DLD1 (cell line): Measurements from ENCODE around the gene RPL36AL.
"Not testable (repeated sequence)": the region's sequence is repeated elsewhere in the genome, so short reads cannot be mapped to it uniquely, and the experiment has no call there.

Source experiments
- in situ Hi-C: cut with HindIII; loops from 2 replicates; pipeline ENCODE4 v1.10.0; 2017; ENCODE audit warnings: low sequenced_read_pairs

RPL36AL gene

DNA sequence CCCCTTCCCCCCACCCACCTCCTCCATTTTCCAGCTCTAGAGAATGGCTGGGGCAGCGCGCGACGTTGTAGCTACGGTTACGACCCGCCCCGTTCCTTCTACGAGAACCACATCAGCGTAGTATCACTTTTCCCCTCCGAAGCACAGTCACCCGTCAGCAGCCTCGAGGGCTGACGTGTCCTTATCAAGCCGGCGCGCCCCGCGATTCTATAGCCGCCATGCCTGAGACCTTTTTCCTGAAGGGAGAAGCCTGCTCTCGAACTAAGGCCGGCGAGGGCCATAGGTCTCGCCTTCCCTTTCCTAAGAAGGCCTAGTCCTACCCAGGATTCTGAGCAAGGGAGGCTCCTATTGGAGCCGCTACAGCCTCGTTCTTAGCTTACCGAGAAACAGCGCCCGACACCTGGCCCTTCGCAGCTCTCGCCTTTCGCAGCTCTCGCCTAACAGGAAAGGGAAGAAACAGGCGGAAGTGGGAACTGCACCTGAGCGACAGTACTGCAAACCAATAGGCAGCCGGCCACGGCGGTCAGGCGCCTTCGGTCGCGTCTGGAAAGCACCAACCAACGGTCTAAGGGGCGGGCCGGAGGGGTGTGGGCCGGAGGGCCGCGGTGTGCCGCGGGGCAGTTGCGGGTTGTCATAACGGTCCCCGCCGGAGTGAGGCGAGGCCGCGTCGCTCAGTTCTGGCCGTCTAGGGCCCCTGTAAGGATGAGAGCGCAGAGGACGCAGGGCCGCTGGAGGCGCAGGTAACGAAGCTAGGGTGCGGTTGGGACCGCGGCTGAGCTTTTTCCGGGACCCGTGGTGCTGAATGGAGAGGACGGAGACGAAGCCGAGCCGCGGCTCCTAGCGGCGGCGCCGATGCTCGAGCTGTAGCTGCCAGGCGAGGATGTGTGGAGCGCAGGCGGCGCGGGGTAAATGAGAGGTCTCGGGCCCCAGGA, at the start of gene RPL36AL, which contains the start of gene MGAT2:
TSS of gene RPL36AL (minus strand) at position 445 of the 932 bp plus-strand sequence. CDS start 1,522 bp downstream, outside the sequence.
TSS of gene MGAT2 (plus strand) at position 618 of the 932 bp plus-strand sequence. CDS start 470 bp downstream, outside the sequence.
- in situ Hi-C loops: no loop called here

DNA sequence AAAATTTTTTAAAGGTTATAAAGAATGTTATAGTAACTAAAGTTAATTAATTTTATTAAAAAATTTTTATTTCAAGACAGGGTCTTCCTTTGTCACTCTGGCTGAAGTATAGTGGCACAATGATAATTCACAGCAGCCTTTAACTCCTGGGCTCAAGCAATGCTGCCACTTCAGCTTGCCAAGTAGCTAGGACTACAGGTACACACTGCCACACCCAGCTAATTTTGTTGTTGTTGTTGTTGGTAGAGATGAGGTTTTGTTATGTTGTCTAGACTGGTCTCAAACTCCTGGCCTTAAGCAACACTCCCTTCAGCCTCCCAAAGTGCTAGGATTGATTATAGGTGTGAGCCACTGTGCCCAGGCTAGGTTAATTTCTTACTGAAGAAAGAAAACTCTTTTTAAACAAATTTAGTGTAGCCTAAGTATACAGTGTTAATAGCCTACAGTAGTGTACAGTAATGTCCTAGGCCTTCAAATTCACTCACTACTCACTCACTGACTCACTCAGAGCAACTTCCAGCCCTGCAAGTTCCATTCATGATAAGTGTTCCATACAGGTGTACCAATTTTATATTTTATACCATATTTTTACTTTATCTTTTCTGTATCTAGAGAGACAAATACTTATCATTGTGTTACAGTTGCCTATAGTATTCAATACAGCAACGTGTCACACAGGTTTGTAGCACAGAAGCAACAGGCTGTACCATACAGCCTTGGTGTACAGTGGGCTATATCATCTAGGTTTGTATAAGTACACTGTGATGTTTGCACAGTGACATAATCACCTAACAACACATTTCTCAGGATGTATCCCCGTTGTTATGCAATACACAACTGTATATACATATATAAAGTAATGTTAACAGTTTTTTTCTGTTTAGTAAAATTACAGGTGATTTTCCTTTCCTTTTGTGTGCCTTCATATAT, 39.4 kb upstream of the RPL36AL start:
- in situ Hi-C loops: no loop called here

DNA sequence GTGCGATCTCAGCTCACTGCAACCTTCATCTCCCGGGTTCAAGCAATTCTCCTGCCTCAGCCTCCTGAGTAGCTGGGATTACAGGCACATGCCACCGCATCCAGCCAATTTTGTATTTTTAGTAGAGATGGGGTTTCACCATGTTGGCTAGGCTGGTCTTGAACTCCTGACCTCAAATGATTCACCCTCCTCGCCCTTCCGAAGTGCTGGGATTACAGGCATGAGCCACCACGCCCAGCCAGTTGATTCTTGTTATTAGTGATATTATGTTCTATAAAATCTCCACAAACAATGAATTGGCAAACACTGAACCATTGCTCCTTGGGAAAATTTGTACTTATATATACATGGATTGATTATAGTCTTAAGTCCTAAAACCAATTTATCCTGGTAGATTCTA, 37.1 kb upstream of the RPL36AL start:
- in situ Hi-C loops: not testable (repeated sequence)

- in situ Hi-C loops: no loop called here
Observed at GRCh38 chr14:49654511-49654910, 34.1 kb upstream of the RPL36AL start.

- in situ Hi-C loops: no loop called here
Observed at GRCh38 chr14:49653508-49653907, 33.1 kb upstream of the RPL36AL start.

DNA sequence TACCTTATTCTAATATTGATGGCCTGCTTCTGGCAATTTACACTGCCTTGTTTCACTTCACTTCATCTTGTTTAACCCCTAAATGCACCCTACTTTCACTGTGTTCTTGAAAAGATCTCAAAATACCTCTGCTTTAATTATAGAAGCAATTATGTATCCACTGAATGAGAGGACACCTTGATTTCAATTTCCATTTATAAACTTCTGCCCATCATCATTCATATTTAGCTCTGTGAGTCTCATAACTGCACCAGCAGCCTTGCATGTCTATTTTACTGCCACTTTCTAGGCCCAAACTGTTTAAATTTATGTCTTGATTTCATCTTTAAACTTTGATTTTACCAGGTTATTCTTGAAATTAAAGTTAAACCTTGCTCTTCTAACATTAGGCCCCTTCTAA, 21.7 kb upstream of the RPL36AL start:
- in situ Hi-C loops: no loop called here

DNA sequence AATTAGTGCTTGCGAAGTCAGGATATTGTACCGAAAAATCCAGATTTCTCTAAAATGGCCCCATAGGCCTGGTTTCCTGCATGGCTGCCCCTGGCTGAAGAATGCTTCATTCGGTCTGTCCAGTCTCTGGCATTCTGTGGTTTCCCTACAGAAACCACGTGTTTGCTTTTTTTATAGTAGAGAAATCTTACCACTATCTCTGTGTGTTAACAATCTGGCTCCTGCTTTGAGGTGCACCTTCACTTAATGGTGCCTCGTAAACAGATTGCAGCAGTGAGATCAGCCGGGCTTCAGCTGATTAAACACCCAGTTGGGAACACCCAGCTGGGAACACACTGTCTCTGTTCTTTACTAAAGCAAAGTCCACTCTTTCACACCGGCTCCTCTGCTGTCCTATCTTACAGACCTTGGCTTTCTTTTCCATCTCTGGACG, 21.3 kb upstream of the RPL36AL start:
- in situ Hi-C loops: no loop called here

GRCh38 chr14:49640540-49641417, 20.4 kb upstream of the RPL36AL start:
- in situ Hi-C loops: no loop called here

GRCh38 chr14:49637534-49638078, 17.2 kb upstream of the RPL36AL start:
- in situ Hi-C loops: no loop called here

DNA sequence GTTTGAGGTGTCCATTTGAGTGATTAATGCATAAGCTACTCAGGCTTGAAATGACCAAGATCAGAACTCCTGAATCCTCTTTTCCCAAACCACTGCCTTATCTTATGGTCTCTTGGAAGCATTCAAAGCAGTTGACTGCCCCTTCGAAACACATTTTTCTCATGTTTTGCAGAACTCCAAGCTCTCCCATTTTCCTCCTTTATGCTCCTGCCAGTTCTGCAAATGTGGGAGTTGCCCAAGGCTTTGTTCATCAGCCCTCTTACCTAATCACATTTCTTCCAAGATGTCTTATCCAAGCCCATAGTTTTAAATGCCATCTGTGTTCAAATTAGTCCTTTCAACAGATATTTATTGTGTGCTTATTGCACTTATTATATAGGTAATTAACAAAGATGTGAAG, 16.4 kb upstream of the RPL36AL start:
- in situ Hi-C loops: no loop called here

GRCh38 chr14:49634547-49635334, 14.3 kb upstream of the RPL36AL start, which contains the start of gene DNAAF2:
DNAAF2 (minus strand) TSS chr14:49635244; CDS start chr14:49635149, 95 bp downstream.
- in situ Hi-C loops: no loop called here

DNA sequence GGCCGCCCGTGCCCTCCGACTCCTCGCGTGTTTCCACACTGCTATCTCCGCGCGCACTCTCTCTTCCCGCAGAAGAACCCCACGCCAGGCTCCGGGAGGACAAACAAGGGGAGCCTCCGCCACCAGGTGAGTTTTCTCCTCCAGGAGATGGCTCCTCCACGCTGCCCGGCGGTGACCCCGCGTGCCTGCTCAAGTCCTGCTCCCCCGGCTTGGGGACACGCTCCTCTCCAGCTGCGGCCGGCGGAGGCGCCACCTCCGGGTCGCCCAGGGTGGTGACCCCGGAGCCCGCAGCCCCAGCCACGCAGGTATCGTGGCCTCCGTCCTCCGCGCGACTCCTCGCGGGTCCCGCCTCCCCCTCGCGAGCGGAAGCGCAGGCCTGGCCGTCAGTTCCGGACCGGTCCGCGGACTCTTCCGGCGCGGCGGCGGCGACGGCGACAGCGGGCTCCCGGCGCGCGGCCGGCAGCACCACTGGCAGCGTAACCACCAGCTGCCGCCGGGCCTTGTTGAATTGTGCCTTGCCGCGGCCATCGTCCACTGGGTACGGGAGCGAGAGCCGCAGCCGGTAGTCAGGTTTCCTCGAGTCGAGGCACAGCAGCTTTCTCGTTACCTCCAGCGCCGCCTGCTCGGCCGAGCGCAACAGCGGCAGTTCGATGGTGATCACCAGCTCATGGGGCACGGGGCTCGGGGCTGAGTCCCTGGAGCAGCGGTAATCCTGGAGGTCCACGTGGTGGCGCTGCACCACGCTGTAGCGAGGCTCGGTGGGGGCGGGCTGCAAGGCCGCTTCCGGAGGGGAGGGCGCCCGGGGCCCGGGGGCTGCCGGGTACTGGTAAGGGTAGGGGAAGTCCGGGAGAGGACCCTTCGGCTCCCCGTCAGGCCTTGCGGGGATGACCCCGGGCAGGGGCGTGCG, 13.5 kb upstream of the RPL36AL start:
- in situ Hi-C loops: no loop called here

DNA sequence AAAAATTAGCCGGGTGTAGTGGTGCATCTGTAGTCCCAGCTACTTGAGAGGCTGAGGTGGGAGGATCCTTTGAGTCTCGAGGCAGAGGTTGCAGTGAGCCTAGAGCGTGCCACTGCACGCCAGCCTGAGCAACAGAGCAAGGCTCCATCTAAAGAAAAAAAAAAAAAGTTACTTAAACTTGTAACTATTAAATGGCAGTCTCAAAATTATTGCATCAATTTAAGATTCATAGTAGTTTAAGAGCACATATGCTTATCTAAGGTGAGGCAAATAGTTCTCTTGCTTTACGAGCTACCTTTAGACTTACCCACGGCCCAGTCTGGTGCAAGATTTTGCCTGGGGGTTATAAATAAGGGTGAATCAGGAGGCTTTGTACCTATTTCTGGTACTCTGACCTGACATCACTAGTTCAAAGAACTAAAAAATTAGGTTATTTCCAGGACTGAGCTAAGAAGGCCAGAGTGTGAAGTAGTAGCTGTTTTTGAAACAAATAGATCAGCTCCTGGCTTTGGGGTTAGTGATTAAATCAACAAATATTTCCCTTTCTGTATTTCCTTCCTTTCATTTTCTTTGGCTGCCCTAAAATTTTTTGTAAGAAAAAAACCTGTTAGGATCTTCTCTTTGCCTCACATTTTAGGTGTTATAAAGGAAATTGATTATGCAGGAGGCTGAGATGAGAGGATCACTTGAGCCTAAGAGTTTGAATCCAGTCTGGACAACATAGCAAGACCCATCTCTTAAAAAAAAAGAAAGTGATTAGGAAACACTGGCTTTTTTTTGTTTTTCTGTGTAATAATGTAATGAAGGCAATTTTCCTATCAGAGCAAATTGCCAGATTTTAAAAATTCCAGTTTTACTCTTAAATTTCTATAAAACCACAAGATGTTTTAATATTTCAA, 3.8 kb upstream of the RPL36AL start:
- in situ Hi-C loops: no loop called here

GRCh38 chr14:49623387-49623786, 3.0 kb upstream of the RPL36AL start:
- in situ Hi-C loops: no loop called here

- in situ Hi-C loops: no loop called here
Observed at GRCh38 chr14:49622022-49622607, 1.7 kb upstream of the RPL36AL start.

- in situ Hi-C loops: no loop called here
Observed at GRCh38 chr14:49621114-49621881, 872 bp upstream of the RPL36AL start.
